Measurements from ENCODE around the gene F5. TPM values are rescaled to one million over a fixed set of nuclear protein-coding genes. Genes with fewer than 3 reads are reported as not detected.

F5 gene
- total and polyA plus RNA-seq, 2 experiments from 2014 or later: 0.16 TPM; not detected in 1

DNA sequence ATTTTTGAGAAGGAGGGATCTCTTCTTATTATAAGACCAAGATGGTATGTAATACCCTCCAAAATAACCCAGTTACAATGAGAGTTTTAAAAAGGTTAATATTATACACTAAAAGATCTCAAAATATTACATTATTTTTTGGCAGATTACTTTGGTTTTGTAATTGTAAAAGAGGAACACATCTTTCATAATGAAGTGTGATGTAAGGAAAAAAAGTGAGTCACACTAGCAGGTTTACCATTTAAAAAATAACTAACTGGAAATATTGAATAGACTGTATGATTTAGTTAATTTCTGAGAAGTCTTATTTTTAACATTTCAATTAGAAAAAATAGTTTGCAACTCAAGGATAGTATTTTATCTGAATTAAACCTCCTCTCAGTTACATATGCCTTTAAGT is 1.1 kb downstream of the F5 start:
- no peak for ATAC-seq
- no peak overlapping the region for H3K27ac ChIP-seq (ENCODE audit: low read depth)
- H3K4me3 Mint-ChIP-seq: no peak overlapping the region
- no peaks in the 10 kb centered on the region for H3K27me3 Mint-ChIP-seq (ENCODE audit: insufficient read depth, low read depth, poor library complexity)
- H3K4me3 ChIP-seq: no peak overlapping the region
- H2AFZ ChIP-seq: no peak overlapping the region
- H3K9me2 ChIP-seq (ENCODE audit: insufficient read depth): no peaks in the 10 kb centered on the region
- H3F3A ChIP-seq (replicated peaks; ENCODE audit: low read depth): no peaks in the 10 kb centered on the region; the same call in 1 of the 2 replicates
- DNase-seq (ENCODE audit: low spot score): no peak
- H3K4me1 Mint-ChIP-seq: peaks cover 5% of the 10 kb centered on the region; the same call in 1 of the 3 replicates
- H3K36me3 Mint-ChIP-seq (ENCODE audit: low read depth): no peaks in the 10 kb centered on the region
- H3K4me1 ChIP-seq (ENCODE audit: insufficient read depth): peaks cover 4% of the 10 kb centered on the region; the same call in 1 of the 2 replicates
- H3K79me2 ChIP-seq (replicated peaks; ENCODE audit: insufficient read depth): no peaks in the 10 kb centered on the region
- H3K27ac Mint-ChIP-seq: no peak overlapping the region
- H3K36me3 ChIP-seq (ENCODE audit: insufficient read depth): no peaks in the 10 kb centered on the region
- no peaks in the 10 kb centered on the region for H4K20me1 ChIP-seq (replicated peaks; ENCODE audit: insufficient read depth)
- TF ChIP-seq, protein P1, sequence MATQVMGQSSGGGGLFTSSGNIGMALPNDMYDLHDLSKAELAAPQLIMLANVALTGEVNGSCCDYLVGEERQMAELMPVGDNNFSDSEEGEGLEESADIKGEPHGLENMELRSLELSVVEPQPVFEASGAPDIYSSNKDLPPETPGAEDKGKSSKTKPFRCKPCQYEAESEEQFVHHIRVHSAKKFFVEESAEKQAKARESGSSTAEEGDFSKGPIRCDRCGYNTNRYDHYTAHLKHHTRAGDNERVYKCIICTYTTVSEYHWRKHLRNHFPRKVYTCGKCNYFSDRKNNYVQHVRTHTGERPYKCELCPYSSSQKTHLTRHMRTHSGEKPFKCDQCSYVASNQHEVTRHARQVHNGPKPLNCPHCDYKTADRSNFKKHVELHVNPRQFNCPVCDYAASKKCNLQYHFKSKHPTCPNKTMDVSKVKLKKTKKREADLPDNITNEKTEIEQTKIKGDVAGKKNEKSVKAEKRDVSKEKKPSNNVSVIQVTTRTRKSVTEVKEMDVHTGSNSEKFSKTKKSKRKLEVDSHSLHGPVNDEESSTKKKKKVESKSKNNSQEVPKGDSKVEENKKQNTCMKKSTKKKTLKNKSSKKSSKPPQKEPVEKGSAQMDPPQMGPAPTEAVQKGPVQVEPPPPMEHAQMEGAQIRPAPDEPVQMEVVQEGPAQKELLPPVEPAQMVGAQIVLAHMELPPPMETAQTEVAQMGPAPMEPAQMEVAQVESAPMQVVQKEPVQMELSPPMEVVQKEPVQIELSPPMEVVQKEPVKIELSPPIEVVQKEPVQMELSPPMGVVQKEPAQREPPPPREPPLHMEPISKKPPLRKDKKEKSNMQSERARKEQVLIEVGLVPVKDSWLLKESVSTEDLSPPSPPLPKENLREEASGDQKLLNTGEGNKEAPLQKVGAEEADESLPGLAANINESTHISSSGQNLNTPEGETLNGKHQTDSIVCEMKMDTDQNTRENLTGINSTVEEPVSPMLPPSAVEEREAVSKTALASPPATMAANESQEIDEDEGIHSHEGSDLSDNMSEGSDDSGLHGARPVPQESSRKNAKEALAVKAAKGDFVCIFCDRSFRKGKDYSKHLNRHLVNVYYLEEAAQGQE (IDR thresholded peaks at IDR 0.05; ENCODE audit: unreplicated experiment): no peak
- TF ChIP-seq STAT1 (IDR thresholded peaks at IDR 0.05; ENCODE audit: unreplicated experiment) (no peak), EZH2phosphoT487 (IDR thresholded peaks at IDR 0.05; ENCODE audit: unreplicated experiment) (no peak), POLR2AphosphoS5 (IDR thresholded peaks at IDR 0.05; ENCODE audit: low read depth) (no peak), ZNF331 (CRISPR knock-in tag; IDR thresholded peaks at IDR 0.05; ENCODE audit: low read depth) (no peak), NANOG (IDR thresholded peaks at IDR 0.05; ENCODE audit: borderline replicate concordance) (no peak), ZNF114 (CRISPR knock-in tag; IDR thresholded peaks at IDR 0.05) (no peak), CREB1 (CRISPR knock-in tag; IDR thresholded peaks at IDR 0.05; ENCODE audit: low read depth) (no peak), EZH2 (IDR thresholded peaks at IDR 0.05; ENCODE audit: low read depth, unreplicated experiment) (no peak), JUNB (IDR thresholded peaks at IDR 0.05; ENCODE audit: unreplicated experiment) (no peak)
- TF ChIP-seq, protein P2, sequence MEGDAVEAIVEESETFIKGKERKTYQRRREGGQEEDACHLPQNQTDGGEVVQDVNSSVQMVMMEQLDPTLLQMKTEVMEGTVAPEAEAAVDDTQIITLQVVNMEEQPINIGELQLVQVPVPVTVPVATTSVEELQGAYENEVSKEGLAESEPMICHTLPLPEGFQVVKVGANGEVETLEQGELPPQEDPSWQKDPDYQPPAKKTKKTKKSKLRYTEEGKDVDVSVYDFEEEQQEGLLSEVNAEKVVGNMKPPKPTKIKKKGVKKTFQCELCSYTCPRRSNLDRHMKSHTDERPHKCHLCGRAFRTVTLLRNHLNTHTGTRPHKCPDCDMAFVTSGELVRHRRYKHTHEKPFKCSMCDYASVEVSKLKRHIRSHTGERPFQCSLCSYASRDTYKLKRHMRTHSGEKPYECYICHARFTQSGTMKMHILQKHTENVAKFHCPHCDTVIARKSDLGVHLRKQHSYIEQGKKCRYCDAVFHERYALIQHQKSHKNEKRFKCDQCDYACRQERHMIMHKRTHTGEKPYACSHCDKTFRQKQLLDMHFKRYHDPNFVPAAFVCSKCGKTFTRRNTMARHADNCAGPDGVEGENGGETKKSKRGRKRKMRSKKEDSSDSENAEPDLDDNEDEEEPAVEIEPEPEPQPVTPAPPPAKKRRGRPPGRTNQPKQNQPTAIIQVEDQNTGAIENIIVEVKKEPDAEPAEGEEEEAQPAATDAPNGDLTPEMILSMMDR (conservative IDR thresholded peaks at IDR 0.05; ENCODE audit: low read depth in 2 of 2): no peak
- TF ChIP-seq, protein P3, sequence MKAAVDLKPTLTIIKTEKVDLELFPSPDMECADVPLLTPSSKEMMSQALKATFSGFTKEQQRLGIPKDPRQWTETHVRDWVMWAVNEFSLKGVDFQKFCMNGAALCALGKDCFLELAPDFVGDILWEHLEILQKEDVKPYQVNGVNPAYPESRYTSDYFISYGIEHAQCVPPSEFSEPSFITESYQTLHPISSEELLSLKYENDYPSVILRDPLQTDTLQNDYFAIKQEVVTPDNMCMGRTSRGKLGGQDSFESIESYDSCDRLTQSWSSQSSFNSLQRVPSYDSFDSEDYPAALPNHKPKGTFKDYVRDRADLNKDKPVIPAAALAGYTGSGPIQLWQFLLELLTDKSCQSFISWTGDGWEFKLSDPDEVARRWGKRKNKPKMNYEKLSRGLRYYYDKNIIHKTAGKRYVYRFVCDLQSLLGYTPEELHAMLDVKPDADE (IDR thresholded peaks at IDR 0.05): no peak
- TF ChIP-seq, protein P4, sequence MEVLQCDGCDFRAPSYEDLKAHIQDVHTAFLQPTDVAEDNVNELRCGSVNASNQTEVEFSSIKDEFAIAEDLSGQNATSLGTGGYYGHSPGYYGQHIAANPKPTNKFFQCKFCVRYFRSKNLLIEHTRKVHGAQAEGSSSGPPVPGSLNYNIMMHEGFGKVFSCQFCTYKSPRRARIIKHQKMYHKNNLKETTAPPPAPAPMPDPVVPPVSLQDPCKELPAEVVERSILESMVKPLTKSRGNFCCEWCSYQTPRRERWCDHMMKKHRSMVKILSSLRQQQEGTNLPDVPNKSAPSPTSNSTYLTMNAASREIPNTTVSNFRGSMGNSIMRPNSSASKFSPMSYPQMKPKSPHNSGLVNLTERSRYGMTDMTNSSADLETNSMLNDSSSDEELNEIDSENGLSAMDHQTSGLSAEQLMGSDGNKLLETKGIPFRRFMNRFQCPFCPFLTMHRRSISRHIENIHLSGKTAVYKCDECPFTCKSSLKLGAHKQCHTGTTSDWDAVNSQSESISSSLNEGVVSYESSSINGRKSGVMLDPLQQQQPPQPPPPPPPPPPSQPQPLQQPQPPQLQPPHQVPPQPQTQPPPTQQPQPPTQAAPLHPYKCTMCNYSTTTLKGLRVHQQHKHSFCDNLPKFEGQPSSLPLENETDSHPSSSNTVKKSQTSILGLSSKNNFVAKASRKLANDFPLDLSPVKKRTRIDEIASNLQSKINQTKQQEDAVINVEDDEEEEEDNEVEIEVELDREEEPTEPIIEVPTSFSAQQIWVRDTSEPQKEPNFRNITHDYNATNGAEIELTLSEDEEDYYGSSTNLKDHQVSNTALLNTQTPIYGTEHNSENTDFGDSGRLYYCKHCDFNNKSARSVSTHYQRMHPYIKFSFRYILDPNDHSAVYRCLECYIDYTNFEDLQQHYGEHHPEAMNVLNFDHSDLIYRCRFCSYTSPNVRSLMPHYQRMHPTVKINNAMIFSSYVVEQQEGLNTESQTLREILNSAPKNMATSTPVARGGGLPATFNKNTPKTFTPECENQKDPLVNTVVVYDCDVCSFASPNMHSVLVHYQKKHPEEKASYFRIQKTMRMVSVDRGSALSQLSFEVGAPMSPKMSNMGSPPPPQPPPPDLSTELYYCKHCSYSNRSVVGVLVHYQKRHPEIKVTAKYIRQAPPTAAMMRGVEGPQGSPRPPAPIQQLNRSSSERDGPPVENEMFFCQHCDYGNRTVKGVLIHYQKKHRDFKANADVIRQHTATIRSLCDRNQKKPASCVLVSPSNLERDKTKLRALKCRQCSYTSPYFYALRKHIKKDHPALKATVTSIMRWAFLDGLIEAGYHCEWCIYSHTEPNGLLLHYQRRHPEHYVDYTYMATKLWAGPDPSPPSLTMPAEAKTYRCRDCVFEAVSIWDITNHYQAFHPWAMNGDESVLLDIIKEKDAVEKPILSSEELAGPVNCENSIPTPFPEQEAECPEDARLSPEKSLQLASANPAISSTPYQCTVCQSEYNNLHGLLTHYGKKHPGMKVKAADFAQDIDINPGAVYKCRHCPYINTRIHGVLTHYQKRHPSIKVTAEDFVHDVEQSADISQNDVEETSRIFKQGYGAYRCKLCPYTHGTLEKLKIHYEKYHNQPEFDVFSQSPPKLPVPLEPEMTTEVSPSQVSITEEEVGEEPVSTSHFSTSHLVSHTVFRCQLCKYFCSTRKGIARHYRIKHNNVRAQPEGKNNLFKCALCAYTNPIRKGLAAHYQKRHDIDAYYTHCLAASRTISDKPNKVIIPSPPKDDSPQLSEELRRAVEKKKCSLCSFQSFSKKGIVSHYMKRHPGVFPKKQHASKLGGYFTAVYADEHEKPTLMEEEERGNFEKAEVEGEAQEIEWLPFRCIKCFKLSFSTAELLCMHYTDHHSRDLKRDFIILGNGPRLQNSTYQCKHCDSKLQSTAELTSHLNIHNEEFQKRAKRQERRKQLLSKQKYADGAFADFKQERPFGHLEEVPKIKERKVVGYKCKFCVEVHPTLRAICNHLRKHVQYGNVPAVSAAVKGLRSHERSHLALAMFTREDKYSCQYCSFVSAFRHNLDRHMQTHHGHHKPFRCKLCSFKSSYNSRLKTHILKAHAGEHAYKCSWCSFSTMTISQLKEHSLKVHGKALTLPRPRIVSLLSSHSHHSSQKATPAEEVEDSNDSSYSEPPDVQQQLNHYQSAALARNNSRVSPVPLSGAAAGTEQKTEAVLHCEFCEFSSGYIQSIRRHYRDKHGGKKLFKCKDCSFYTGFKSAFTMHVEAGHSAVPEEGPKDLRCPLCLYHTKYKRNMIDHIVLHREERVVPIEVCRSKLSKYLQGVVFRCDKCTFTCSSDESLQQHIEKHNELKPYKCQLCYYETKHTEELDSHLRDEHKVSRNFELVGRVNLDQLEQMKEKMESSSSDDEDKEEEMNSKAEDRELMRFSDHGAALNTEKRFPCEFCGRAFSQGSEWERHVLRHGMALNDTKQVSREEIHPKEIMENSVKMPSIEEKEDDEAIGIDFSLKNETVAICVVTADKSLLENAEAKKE (CRISPR knock-in tag; IDR thresholded peaks at IDR 0.05): no peak
- no peaks in the 10 kb centered on the region for H3K9me3 Mint-ChIP-seq
- no peaks in the 10 kb centered on the region for H3K27me3 ChIP-seq (ENCODE audit: insufficient read depth)
- H3K4me2 ChIP-seq: no peak overlapping the region
